Colonic mucosa (tissue), 4 donors: Measurements from ENCODE around the gene PDE2A. TPM values are rescaled to one million over a fixed set of nuclear protein-coding genes. Genes with fewer than 3 reads are reported as not detected.

ENCODE experiments used
- DNase-seq: peaks from one replicate; pipeline ENCODE4 v3.0.0-alpha.2; 2020
- H3K27ac ChIP-seq: fragments of 200-600 bp; one replicate; pipeline ENCODE4 v1.8.0; 2021
- H3K27me3 ChIP-seq: fragments of 200-600 bp; one replicate; pipeline ENCODE4 v1.8.0; 2021
- H3K36me3 ChIP-seq: fragments of 200-600 bp; one replicate; pipeline ENCODE4 v1.8.0; 2021
- H3K4me1 ChIP-seq: fragments of 200-600 bp; one replicate; pipeline ENCODE4 v1.8.0; 2021; ENCODE audit warnings: mild to moderate bottlenecking
- H3K4me3 ChIP-seq: fragments of 200-600 bp; one replicate; pipeline ENCODE4 v1.8.0; 2021
- H3K9ac ChIP-seq, 2 donors: one replicate each; pipeline ENCODE4 v1.7.0; 2013; ENCODE audit warnings: control low read depth in 2 of 2, low read depth in 2 of 2, low read length in 2 of 2
- H3K9me3 ChIP-seq: fragments of 200-600 bp; one replicate; pipeline ENCODE4 v1.8.0; 2021
- intact Hi-C: fragments of 100-400 bp; cut with DNase I; formaldehyde crosslinking; loops from one replicate; pipeline ENCODE4 v1.14.1; 2022
- total RNA-seq, 2 donors: library from RNA; stranded (reverse); fragmentation: NEBNext Ultra II Directional in 1 of 2; extraction: Animal tissue kit (Norgen Biotek cat#: 25700) in 1 of 2; gene quantifications; one replicate each; pipeline ENCODE4 v1.2.1, GENCODE V29; 2021
- TF ChIP-seq, protein P1 (sequence below): fragments of 200-600 bp; IDR thresholded peaks from one replicate; pipeline ENCODE4 v1.8.0; 2022; ENCODE audit warnings: antibody characterized with exemption, mild to moderate bottlenecking
- donor health status: healthy.
- donor health status: DM: no; HTN: no; CAD: no.
- donor health status: DM: no; HTN: no; CAD: no.

PDE2A gene
- total RNA-seq, 2 donors from 2014 or later, result 5.6 to 8.9 TPM

DNA sequence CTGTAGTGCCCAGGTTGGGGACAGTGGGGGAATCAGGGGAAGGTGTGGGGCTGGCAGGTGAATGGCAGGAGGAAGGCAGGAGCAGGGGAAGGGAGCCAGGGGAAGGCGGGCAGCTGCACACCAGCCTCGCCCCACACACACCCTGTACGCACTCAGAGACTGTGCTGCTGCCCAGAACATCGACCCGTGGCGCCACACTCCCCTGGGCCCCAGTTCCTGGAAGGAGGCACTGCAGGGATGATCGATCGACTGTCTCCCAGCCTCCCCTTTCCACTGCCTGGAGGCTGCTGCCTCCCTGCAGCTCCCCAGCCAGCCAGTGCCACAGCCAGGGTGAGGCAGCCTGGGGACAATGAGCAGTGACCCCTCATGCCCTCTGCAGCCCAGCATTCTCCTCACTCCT, 19.2 kb downstream of the PDE2A start:
- Histone ChIP-seq H3K36me3 (no peaks in the 10 kb centered on the region), H3K4me3 (no peak overlapping the region), H3K9ac (no peak overlapping the region), H3K4me1 (no peaks in the 10 kb centered on the region), H3K9me3 (no peaks in the 10 kb centered on the region), H3K27ac (no peak overlapping the region), H3K27me3 (no peaks in the 10 kb centered on the region)
- intact Hi-C loops, result no loop called here
- TF ChIP-seq, protein P1, sequence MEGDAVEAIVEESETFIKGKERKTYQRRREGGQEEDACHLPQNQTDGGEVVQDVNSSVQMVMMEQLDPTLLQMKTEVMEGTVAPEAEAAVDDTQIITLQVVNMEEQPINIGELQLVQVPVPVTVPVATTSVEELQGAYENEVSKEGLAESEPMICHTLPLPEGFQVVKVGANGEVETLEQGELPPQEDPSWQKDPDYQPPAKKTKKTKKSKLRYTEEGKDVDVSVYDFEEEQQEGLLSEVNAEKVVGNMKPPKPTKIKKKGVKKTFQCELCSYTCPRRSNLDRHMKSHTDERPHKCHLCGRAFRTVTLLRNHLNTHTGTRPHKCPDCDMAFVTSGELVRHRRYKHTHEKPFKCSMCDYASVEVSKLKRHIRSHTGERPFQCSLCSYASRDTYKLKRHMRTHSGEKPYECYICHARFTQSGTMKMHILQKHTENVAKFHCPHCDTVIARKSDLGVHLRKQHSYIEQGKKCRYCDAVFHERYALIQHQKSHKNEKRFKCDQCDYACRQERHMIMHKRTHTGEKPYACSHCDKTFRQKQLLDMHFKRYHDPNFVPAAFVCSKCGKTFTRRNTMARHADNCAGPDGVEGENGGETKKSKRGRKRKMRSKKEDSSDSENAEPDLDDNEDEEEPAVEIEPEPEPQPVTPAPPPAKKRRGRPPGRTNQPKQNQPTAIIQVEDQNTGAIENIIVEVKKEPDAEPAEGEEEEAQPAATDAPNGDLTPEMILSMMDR, result no peak
- no peak for DNase-seq

DNA sequence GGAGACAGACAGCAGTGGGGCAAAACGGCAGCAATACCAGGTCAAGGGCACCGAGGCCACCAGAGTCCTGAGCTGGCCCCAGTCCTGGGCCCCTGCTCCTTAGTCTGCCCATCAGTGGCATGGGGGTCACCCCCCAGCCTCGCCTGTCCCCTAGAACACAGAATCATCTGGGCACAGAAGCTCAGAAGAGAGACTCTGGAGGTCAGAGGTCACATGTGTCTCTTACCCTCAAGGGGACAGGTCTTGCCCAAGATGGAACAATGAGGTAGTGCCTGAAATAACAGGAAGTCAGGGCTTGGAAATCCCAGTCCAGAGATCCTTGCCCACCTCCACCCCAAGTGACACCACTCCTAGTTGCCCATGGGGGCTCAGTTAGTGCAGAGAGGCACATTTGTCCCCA, 20.6 kb downstream of the PDE2A start:
- Histone ChIP-seq H3K36me3 (no peaks in the 10 kb centered on the region), H3K4me1 (no peaks in the 10 kb centered on the region), H3K9me3 (no peaks in the 10 kb centered on the region), H3K27me3 (no peaks in the 10 kb centered on the region), H3K4me3 (no peak overlapping the region), H3K27ac (no peak overlapping the region), H3K9ac (no peak overlapping the region)
- DNase-seq, result no peak
- TF ChIP-seq, protein P1, result no peak
- intact Hi-C loops, result no loop called here

DNA sequence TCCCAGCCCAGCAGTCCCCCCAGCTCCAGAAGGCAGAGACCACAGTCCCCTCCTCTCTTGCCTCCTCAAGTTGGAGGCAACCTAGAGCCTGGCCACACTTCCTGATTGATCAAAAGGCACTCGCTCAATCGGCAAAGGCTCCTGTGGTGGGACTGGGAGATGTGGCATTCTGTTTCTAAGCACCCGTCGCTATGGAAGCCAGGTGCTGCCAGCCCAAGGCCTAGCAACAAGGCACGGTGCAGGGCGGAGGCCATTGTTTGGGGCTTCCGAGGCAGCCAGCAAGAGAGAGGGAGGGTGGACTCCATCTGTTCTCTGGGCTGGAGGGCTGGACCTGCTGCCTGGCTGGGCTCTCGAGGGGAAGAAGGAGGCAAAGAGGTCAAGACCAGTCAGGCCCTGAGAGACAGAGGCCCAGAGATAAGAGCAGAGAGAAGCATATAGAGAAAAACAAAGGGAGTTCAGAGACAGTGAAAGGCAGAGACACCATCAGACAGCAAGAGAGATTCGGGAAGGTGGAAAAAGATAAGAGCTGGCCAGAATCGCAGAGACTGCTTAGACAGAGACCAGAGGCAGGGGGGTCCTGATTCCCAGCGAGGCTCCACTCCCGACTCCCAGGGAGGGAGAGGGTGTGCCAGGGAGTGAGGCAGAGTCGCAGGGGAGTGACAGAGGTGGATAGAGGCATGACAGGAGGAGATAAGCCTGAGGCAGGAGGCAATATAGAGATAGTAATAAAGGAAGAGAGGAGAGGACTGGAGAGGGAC, 21.2 kb downstream of the PDE2A start:
- H3K27ac ChIP-seq, result no peak overlapping the region
- H3K36me3 ChIP-seq, result no peaks in the 10 kb centered on the region
- H3K4me1 ChIP-seq, result no peaks in the 10 kb centered on the region
- no peak overlapping the region for H3K4me3 ChIP-seq
- no peaks in the 10 kb centered on the region for H3K9me3 ChIP-seq
- no peaks in the 10 kb centered on the region for H3K27me3 ChIP-seq
- H3K9ac ChIP-seq, result no peak overlapping the region
- no peak for DNase-seq
- TF ChIP-seq, protein P1, result no peak
- intact Hi-C loops, result no loop called here

- Histone ChIP-seq H3K27ac (no peak overlapping the region), H3K9me3 (no peaks in the 10 kb centered on the region), H3K27me3 (no peaks in the 10 kb centered on the region), H3K9ac (no peak overlapping the region), H3K4me1 (no peaks in the 10 kb centered on the region), H3K4me3 (no peak overlapping the region), H3K36me3 (no peaks in the 10 kb centered on the region)
- TF ChIP-seq, protein P1, result no peak
- no peak for DNase-seq
- intact Hi-C loops, result no loop called here
Measured at GRCh38 chr11:72652133-72652532, 22.1 kb downstream of the PDE2A start.

- TF ChIP-seq, protein P1, result no peak
- Histone ChIP-seq H3K27me3 (no peaks in the 10 kb centered on the region), H3K9ac (no peak overlapping the region), H3K9me3 (no peaks in the 10 kb centered on the region), H3K27ac (no peak overlapping the region), H3K36me3 (no peaks in the 10 kb centered on the region), H3K4me1 (no peaks in the 10 kb centered on the region), H3K4me3 (no peak overlapping the region)
- DNase-seq, result no peak
- intact Hi-C loops, result no loop called here
Measured at GRCh38 chr11:72649215-72649976, 24.8 kb downstream of the PDE2A start.
